ENCODE data around the gene PLEKHA5.

Gene PLEKHA5

DNA sequence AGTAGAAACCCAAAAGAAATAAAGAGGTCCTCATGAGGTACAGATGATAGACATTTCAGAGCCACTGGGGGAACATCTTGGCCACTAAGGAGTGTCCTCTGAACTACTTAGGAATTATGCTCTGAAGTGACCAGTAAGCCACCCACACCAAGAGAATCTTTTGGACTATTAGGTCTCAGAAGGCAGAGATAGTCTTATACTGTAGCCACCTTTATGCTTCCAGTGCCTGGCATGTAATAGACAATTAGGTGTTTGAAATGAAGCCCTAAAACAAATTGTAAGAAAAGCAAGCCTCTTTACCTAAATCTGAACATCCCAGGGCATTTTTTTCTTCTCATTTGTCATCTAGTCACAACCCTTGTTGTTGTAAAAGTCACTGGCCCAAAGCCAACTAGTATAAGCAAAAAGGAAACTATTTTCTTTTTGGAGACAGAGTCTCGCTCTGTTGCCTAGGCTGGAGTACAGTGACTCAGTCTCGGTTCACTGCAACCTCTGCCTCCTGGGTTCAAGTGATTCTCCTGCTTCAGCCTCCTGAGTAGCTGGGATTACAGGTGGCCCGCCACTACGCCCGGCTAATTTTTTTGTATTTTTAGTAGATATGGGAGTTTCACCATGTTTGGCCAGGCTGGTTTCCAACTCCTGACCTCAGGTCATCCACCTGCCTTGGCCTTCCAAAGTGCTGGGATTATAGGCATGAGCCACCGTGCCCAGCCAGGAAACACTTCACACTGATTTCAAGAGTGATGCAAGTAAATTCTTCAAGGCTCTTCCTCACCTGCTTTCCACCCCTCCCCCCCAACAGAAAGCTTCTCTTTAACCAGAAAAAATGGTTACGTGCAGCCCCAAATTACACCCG, 11.1 kb downstream of the PLEKHA5 start:
- no peak overlapping the region for H3K4me3 ChIP-seq (replicated peaks; ENCODE audit: low read depth, low read length)
- TF ChIP-seq, protein P1, sequence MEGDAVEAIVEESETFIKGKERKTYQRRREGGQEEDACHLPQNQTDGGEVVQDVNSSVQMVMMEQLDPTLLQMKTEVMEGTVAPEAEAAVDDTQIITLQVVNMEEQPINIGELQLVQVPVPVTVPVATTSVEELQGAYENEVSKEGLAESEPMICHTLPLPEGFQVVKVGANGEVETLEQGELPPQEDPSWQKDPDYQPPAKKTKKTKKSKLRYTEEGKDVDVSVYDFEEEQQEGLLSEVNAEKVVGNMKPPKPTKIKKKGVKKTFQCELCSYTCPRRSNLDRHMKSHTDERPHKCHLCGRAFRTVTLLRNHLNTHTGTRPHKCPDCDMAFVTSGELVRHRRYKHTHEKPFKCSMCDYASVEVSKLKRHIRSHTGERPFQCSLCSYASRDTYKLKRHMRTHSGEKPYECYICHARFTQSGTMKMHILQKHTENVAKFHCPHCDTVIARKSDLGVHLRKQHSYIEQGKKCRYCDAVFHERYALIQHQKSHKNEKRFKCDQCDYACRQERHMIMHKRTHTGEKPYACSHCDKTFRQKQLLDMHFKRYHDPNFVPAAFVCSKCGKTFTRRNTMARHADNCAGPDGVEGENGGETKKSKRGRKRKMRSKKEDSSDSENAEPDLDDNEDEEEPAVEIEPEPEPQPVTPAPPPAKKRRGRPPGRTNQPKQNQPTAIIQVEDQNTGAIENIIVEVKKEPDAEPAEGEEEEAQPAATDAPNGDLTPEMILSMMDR (IDR thresholded peaks at IDR 0.05; ENCODE audit: insufficient read depth, low read length, poor library complexity, severe bottlenecking), result no peak
- DNase-seq (ENCODE audit: extremely low read depth, insufficient read length), result no peak
- H3K36me3 ChIP-seq (ENCODE audit: control insufficient read depth, insufficient read depth, low read length), result no peaks in the 10 kb centered on the region
- no peaks in the 10 kb centered on the region for H3K27me3 ChIP-seq (replicated peaks; ENCODE audit: control insufficient read depth, insufficient read depth, low read length)

DNA sequence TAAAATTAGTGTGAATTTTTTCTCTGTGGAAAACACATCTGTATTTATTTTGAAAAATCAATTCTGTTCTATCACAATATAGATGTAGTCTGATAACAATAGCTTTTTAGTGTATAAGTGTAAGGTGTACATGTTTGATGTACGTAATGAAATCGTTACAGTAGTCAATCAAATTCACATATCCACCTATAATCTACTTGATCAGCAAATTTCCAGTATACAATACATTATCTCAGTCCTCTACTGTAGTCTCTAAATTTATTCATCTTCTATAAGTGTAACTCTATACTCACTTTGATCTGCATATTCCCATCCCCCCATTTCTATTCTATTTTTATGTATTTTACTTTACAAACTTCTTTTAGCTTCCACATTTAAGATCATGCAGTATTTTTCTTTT, 13.0 kb downstream of the PLEKHA5 start:
- no peak overlapping the region for H3K4me3 ChIP-seq (replicated peaks; ENCODE audit: low read depth, low read length)
- no peaks in the 10 kb centered on the region for H3K27me3 ChIP-seq (replicated peaks; ENCODE audit: control insufficient read depth, insufficient read depth, low read length)
- no peaks in the 10 kb centered on the region for H3K36me3 ChIP-seq (ENCODE audit: control insufficient read depth, insufficient read depth, low read length)
- TF ChIP-seq, protein P1 (IDR thresholded peaks at IDR 0.05; ENCODE audit: insufficient read depth, low read length, poor library complexity, severe bottlenecking), result no peak
- DNase-seq (ENCODE audit: extremely low read depth, insufficient read length), result no peak

DNA sequence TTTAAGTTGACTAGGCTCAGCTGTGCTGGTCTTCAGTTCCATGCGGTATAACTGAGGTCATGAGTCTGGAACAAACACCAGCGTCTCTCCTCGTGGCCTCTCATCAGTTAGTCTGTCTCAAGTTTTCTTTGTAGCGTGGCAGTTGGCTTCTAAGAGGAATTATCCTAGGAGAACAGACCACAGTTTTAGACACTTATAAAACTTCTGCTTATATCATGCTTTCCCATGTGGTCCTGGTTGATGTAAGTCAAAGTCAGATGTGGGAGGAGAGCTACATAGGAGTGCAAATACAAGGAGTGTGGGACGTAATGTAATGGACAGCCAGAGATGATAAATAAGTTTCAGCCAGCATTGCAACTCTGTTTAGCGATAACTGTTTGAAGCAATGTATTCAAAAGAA, 14.8 kb downstream of the PLEKHA5 start:
- no peak for DNase-seq (ENCODE audit: extremely low read depth, insufficient read length)
- TF ChIP-seq, protein P1 (IDR thresholded peaks at IDR 0.05; ENCODE audit: insufficient read depth, low read length, poor library complexity, severe bottlenecking), result no peak
- no peak overlapping the region for H3K4me3 ChIP-seq (replicated peaks; ENCODE audit: low read depth, low read length)
- no peaks in the 10 kb centered on the region for H3K36me3 ChIP-seq (ENCODE audit: control insufficient read depth, insufficient read depth, low read length)
- H3K27me3 ChIP-seq (replicated peaks; ENCODE audit: control insufficient read depth, insufficient read depth, low read length), result no peaks in the 10 kb centered on the region

DNA sequence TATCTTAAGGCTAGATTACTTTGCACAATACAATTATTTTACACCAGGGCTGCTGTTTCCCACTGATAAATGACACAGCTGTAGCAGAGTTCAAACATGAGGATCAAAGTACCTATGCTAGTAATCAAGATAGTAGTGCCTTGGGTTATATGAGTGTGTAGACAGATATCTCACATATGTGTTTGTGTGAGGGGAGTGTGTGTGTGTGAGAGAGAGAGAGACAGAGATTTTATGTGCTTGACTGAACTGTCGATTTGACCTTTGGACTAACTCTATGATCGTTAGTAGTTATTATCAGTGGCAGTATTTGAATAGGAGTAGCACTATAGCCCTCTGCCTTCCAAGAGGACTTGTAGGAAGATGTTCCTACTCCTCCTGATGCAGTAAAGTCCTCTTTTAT, 15.5 kb downstream of the PLEKHA5 start:
- no peak for DNase-seq (ENCODE audit: extremely low read depth, insufficient read length)
- H3K27me3 ChIP-seq (replicated peaks; ENCODE audit: control insufficient read depth, insufficient read depth, low read length), result no peaks in the 10 kb centered on the region
- H3K36me3 ChIP-seq (ENCODE audit: control insufficient read depth, insufficient read depth, low read length), result no peaks in the 10 kb centered on the region
- no peak overlapping the region for H3K4me3 ChIP-seq (replicated peaks; ENCODE audit: low read depth, low read length)
- TF ChIP-seq, protein P1 (IDR thresholded peaks at IDR 0.05; ENCODE audit: insufficient read depth, low read length, poor library complexity, severe bottlenecking), result no peak

DNA sequence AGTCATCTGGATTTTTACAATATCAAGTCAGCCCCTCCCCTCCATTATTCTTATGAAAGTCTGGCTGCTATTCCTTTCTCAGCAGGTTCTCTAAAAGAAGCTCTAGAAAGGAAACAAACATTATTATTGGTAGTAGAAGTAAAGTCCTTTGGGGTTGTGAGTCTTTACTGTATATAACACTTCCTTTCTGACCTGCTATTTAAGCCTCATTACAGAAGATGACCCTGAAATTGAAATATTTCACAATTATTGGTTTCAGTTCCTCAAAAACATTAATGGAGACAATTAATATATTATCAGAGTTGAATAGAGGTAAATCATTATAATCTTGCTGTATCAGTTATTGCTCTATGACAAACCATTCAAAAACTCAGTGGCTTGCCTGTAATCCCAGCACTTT, 19.3 kb downstream of the PLEKHA5 start:
- Histone ChIP-seq H3K27me3 (replicated peaks; ENCODE audit: control insufficient read depth, insufficient read depth, low read length) (no peaks in the 10 kb centered on the region), H3K36me3 (ENCODE audit: control insufficient read depth, insufficient read depth, low read length) (no peaks in the 10 kb centered on the region), H3K4me3 (replicated peaks; ENCODE audit: low read depth, low read length) (no peak overlapping the region)
- no peak for DNase-seq (ENCODE audit: extremely low read depth, insufficient read length)
- TF ChIP-seq, protein P1 (IDR thresholded peaks at IDR 0.05; ENCODE audit: insufficient read depth, low read length, poor library complexity, severe bottlenecking), result no peak

All from GM06990 (cell line).